Measurements from ENCODE around the gene LIN37. TPM values are rescaled to one million over a fixed set of nuclear protein-coding genes. Genes with fewer than 3 reads are reported as not detected.

The LIN37 gene
- polyA plus RNA-seq, 1 donor (not counting 4 experiments of a cell fraction or from before 2014, with no cell fraction given): 6.7 TPM

- peaks cover 30% of the 10 kb centered on the region for H3K4me1 ChIP-seq (ENCODE audit: control insufficient read depth, extremely low read depth, insufficient read depth, low read length)
- peaks cover 2 to 5% of the 10 kb centered on the region in 2 experiments for H3K36me3 ChIP-seq (ENCODE audit: control insufficient read depth in 2 of 2, extremely low read depth in 1 of 2, insufficient read depth in 2 of 2, low read length in 2 of 2)
These were observed 3.7 kb upstream of the LIN37 start for GRCh38 chr19:35744430-35745327.

GRCh38 chr19:35745328-35746086, 2.9 kb upstream of the LIN37 start, which contains the start of the genes PSENEN and U2AF1L4:
Gene PSENEN, plus strand, starts transcription at chr19:35745651. Its CDS starts 280 bp downstream, at chr19:35745931.
Gene U2AF1L4, minus strand, starts transcription at chr19:35745418. Its CDS starts 27 bp downstream, at chr19:35745391.
- H3K4me3 ChIP-seq (ENCODE audit: control insufficient read depth in 2 of 3, extremely low read depth in 1 of 3, insufficient read depth in 2 of 3, low read depth in 1 of 3, low read length in 3 of 3): peak within 1 kb of the TSS; percentile 65 to 100 (median 98)
- peaks cover 30% of the 10 kb centered on the region for H3K4me1 ChIP-seq (ENCODE audit: control insufficient read depth, extremely low read depth, insufficient read depth, low read length)
- FAIRE-seq (peak; percentile 68), DNase-seq (ENCODE audit: low read depth, low spot score) (peak; percentile 96)
- H2AFZ ChIP-seq (ENCODE audit: control insufficient read depth, low read length): peak within 1 kb of the TSS; percentile 87
- no peaks in the 10 kb centered on the region for H3K9me1 ChIP-seq (ENCODE audit: control insufficient read depth, extremely low read depth, insufficient read depth, low read length)
- H3K27ac ChIP-seq (ENCODE audit: control insufficient read depth, insufficient read depth, low read length): peak within 1 kb of the TSS; percentile 94
- H3K36me3 ChIP-seq (ENCODE audit: control insufficient read depth in 2 of 2, extremely low read depth in 1 of 2, insufficient read depth in 2 of 2, low read length in 2 of 2): peaks cover 6 to 10% of the 10 kb centered on the region in 2 experiments
- peak within 1 kb of the TSS; percentile 92 for H3K4me2 ChIP-seq (ENCODE audit: control insufficient read depth, extremely low read depth, insufficient read depth, low read depth, low read length)
- peaks cover 30% of the 10 kb centered on the region for H3K79me2 ChIP-seq (ENCODE audit: control insufficient read depth, insufficient read depth, low read length)
- TF ChIP-seq CTCF (optimal IDR thresholded peaks at IDR 0.05 in 1 of 3, IDR thresholded peaks at IDR 0.05 in 1 of 3, conservative IDR thresholded peaks at IDR 0.05 in 1 of 3; ENCODE audit: extremely low read depth in 1 of 3, insufficient read depth in 2 of 3, low read length in 3 of 3) (no peak), EZH2 (IDR thresholded peaks at IDR 0.05; ENCODE audit: low read length) (no peak)
- no peaks in the 10 kb centered on the region for H3K27me3 ChIP-seq (ENCODE audit: control insufficient read depth, extremely low read depth, insufficient read depth, low read length)
- peak within 1 kb of the TSS; percentile 93 for H3K9ac ChIP-seq (ENCODE audit: control insufficient read depth, extremely low read depth, insufficient read depth, low read length)
- dilution Hi-C loops (cut with MboI; ENCODE audit: extremely low pct_ligation_motif_present, low sequenced_read_pairs): no loop called here
- no peaks in the 10 kb centered on the region for H4K20me1 ChIP-seq (ENCODE audit: control insufficient read depth, extremely low read depth, insufficient read depth, low read length)
- H3K9me3 ChIP-seq (ENCODE audit: control insufficient read depth, low read depth, low read length): no peaks in the 10 kb centered on the region

More at GRCh38 chr19:35744430-35745327, 3.7 kb upstream of the LIN37 start:
- Histone ChIP-seq H2AFZ (ENCODE audit: control insufficient read depth, low read length) (peak overlapping the region; percentile 87), H3K27ac (ENCODE audit: control insufficient read depth, insufficient read depth, low read length) (peak overlapping the region; percentile 94), H3K27me3 (ENCODE audit: control insufficient read depth, extremely low read depth, insufficient read depth, low read length) (no peaks in the 10 kb centered on the region), H4K20me1 (ENCODE audit: control insufficient read depth, extremely low read depth, insufficient read depth, low read length) (no peaks in the 10 kb centered on the region), H3K4me3 (ENCODE audit: control insufficient read depth in 2 of 3, extremely low read depth in 1 of 3, insufficient read depth in 2 of 3, low read depth in 1 of 3, low read length in 3 of 3) (peak overlapping the region; percentile 65 to 98 (median 93)), H3K4me2 (ENCODE audit: control insufficient read depth, extremely low read depth, insufficient read depth, low read depth, low read length) (peak overlapping the region; percentile 72), H3K9me1 (ENCODE audit: control insufficient read depth, extremely low read depth, insufficient read depth, low read length) (no peaks in the 10 kb centered on the region), H3K9me3 (ENCODE audit: control insufficient read depth, low read depth, low read length) (no peaks in the 10 kb centered on the region), H3K9ac (ENCODE audit: control insufficient read depth, extremely low read depth, insufficient read depth, low read length) (peak overlapping the region; percentile 93), H3K79me2 (ENCODE audit: control insufficient read depth, insufficient read depth, low read length) (peaks cover 23% of the 10 kb centered on the region)
- peak; percentile 74 for DNase-seq (ENCODE audit: low read depth, low spot score)
- TF ChIP-seq CTCF (optimal IDR thresholded peaks at IDR 0.05 in 1 of 3, IDR thresholded peaks at IDR 0.05 in 1 of 3, conservative IDR thresholded peaks at IDR 0.05 in 1 of 3; ENCODE audit: extremely low read depth in 1 of 3, insufficient read depth in 2 of 3, low read length in 3 of 3): peak in 2 of 3 experiments; percentile 10 to 46
- no peak for TF ChIP-seq EZH2 (IDR thresholded peaks at IDR 0.05; ENCODE audit: low read length)
- FAIRE-seq: peak; percentile 13
- dilution Hi-C loops (cut with MboI; ENCODE audit: extremely low pct_ligation_motif_present, low sequenced_read_pairs): no loop called here
